Endothelial cell of umbilical vein (primary cell): ENCODE measurements around the gene SNAPC4. TPM values are rescaled to one million over a fixed set of nuclear protein-coding genes. Genes with fewer than 3 reads are reported as not detected.

ENCODE experiments used
- BruUV-seq: library from RNA; stranded (reverse); fragments of 400-500 nt; replicated peaks from 2 replicates; lab custom pipeline; 2021; lab: Mats Ljungman, UMichigan
- CTCF ChIA-PET: fragments of 300-600, 350-600 bp; sonication (Branson Sonifier 250); formaldehyde crosslinking; loops from one replicate; lab custom pipeline; 2021; ENCODE audit warnings: antibody characterized with exemption, inconsistent platforms; lab: Charles Lee
- POLR2A ChIA-PET: fragments of 300-600, 350-600 bp; sonication (Branson Sonifier 250); formaldehyde crosslinking; loops from one replicate; lab custom pipeline; 2021; ENCODE audit warnings: antibody characterized with exemption, inconsistent platforms; lab: Charles Lee
- DNase-seq: peaks from one replicate; pipeline ENCODE4 v3.0.0-alpha.2; 2011; ENCODE audit warnings: low read depth, low spot score
- FAIRE-seq: peaks from 2 replicates; lab custom pipeline; 2011; peaks lifted over from hg19 to GRCh38; lab: Jason Lieb, UNC
- H2AFZ ChIP-seq: 2 replicates; pipeline ENCODE4 v1.6.0; 2012; ENCODE audit warnings: low read depth, low read length, control low read depth, inconsistent platforms
- H3K27ac ChIP-seq: 2 replicates; pipeline ENCODE4 v1.5.1; 2011; ENCODE audit warnings: low read depth, mild to moderate bottlenecking, control low read depth, low read length, moderate library complexity; ENCODE audit not compliant: insufficient read depth
- H3K27me3 ChIP-seq, 2 experiments: 2 replicates each; pipeline versions ENCODE4 v1.6.0 to v1.6.1; 2011; ENCODE audit warnings: low read length in 2 of 2, mixed read lengths in 1 of 2; ENCODE audit not compliant: control insufficient read depth in 2 of 2, insufficient read depth in 2 of 2
- H3K36me3 ChIP-seq, 2 experiments: 2 replicates in 1 of 2; 3 replicates in 1 of 2; pipeline ENCODE4 v1.5.1; 2011; ENCODE audit warnings: low read length in 2 of 2, mild to moderate bottlenecking in 1 of 2, moderate library complexity in 1 of 2; ENCODE audit not compliant: control insufficient read depth in 2 of 2, insufficient read depth in 2 of 2; ENCODE audit errors: extremely low read depth in 1 of 2
- H3K4me1 ChIP-seq: 3 replicates; pipeline ENCODE4 v1.5.1; 2011; ENCODE audit warnings: mild to moderate bottlenecking, low read length; ENCODE audit not compliant: control insufficient read depth, insufficient read depth; ENCODE audit errors: extremely low read depth
- H3K4me2 ChIP-seq: 2 replicates; pipeline ENCODE4 v1.6.1; 2011; ENCODE audit warnings: low read length, control low read depth, mixed read lengths; ENCODE audit not compliant: insufficient read depth
- H3K4me3 ChIP-seq, 3 experiments: fragments of 200-600 bp in 1 of 3; sonication (generic), shearing (Covaris generic) in 1 of 3; replicated peaks in 1 of 3; 2 replicates each; pipeline ENCODE4 v1.5.1; 2011 to 2016; ENCODE audit warnings: control low read depth in 3 of 3, low read length in 3 of 3, mild to moderate bottlenecking in 2 of 3, inconsistent platforms in 1 of 3, low read depth in 1 of 3, moderate library complexity in 1 of 3; ENCODE audit not compliant: insufficient read depth in 1 of 3
- H3K79me2 ChIP-seq: 2 replicates; pipeline ENCODE4 v1.6.0; 2012; ENCODE audit warnings: low read length, inconsistent platforms; ENCODE audit not compliant: control insufficient read depth, insufficient read depth
- H3K9ac ChIP-seq: replicated peaks from 2 replicates; pipeline ENCODE3; 2011; ENCODE audit warnings: low read length, control low read depth; ENCODE audit not compliant: insufficient read depth; ENCODE audit errors: extremely low read depth
- H3K9me1 ChIP-seq: replicated peaks from 3 replicates; pipeline ENCODE4 v1.6.0; 2011; ENCODE audit warnings: mild to moderate bottlenecking, low read length; ENCODE audit not compliant: control insufficient read depth, insufficient read depth; ENCODE audit errors: extremely low read depth
- H3K9me3 ChIP-seq: replicated peaks from 2 replicates; pipeline ENCODE4 v1.5.1; 2012; ENCODE audit warnings: low read length, inconsistent platforms; ENCODE audit not compliant: control insufficient read depth, insufficient read depth
- H4K20me1 ChIP-seq: replicated peaks from 2 replicates; pipeline ENCODE3; 2011; ENCODE audit warnings: mild to moderate bottlenecking, low read length; ENCODE audit not compliant: control insufficient read depth, insufficient read depth; ENCODE audit errors: extremely low read depth
- CTCF ChIP-seq, 2 donors: IDR thresholded peaks; 1 replicate in 1 of 2; 2 replicates in 1 of 2; pipeline ENCODE4 v1.5.1; 2011; ENCODE audit warnings: low read length in 2 of 2, mild to moderate bottlenecking in 2 of 2, moderate library complexity in 2 of 2, control low read depth in 1 of 2, inconsistent platforms in 1 of 2, low read depth in 1 of 2; ENCODE audit not compliant: insufficient read depth in 1 of 2; ENCODE audit errors: extremely low read depth in 1 of 2
- EZH2 ChIP-seq: IDR thresholded peaks from 2 replicates; pipeline ENCODE4 v1.6.1; 2012; ENCODE audit warnings: borderline replicate concordance, low read depth, mild to moderate bottlenecking, moderate library complexity, low read length, inconsistent platforms; ENCODE audit not compliant: severe bottlenecking
- FOS ChIP-seq: IDR thresholded peaks from 2 replicates; pipeline ENCODE4 v1.6.1; 2011; ENCODE audit warnings: mild to moderate bottlenecking, low read length, moderate library complexity, borderline replicate concordance; ENCODE audit not compliant: insufficient read depth
- GATA2 ChIP-seq: IDR thresholded peaks from 2 replicates; pipeline ENCODE4 v1.7.0; 2011; ENCODE audit warnings: low read depth, mild to moderate bottlenecking, moderate library complexity, mixed read lengths, low read length; ENCODE audit not compliant: insufficient read length, insufficient read depth
- JUN ChIP-seq: IDR thresholded peaks from 2 replicates; pipeline ENCODE4 v1.6.1; 2011; ENCODE audit warnings: borderline replicate concordance, low read depth; ENCODE audit not compliant: insufficient read length, insufficient read depth
- MAX ChIP-seq: IDR thresholded peaks from 2 replicates; pipeline ENCODE4 v1.6.1; 2011; ENCODE audit not compliant: insufficient read depth, insufficient read length
- MYC ChIP-seq: IDR thresholded peaks from one replicate; pipeline ENCODE4 v1.6.1; 2011; ENCODE audit warnings: mild to moderate bottlenecking, low read depth, low read length
- POLR2A ChIP-seq: IDR thresholded peaks from 2 replicates; pipeline ENCODE4 v1.6.1; 2012; ENCODE audit warnings: low read depth, mild to moderate bottlenecking, control low read depth, low read length
- POLR2AphosphoS5 ChIP-seq: IDR thresholded peaks from 2 replicates; pipeline ENCODE4 v1.6.1; 2012; ENCODE audit warnings: low read depth, mild to moderate bottlenecking, control low read depth, low read length, moderate library complexity; ENCODE audit not compliant: insufficient read depth
- dilution Hi-C: fragments of 300-500 bp; cut with MboI; formaldehyde crosslinking; loops from one replicate; pipeline ENCODE4 v1.15.0; 2019; ENCODE audit warnings: low sequenced_read_pairs; ENCODE audit not compliant: extremely low pct_ligation_motif_present
- intact Hi-C: fragments of 100-400 bp; cut with micrococcal nuclease; formaldehyde crosslinking; loops from one replicate; pipeline ENCODE4 v1.10.0; 2022
- polyA plus RNA-seq, 4 experiments: library from polyadenylated mRNA; depleted of rRNA in 3 of 4; stranded (reverse) in 3 of 4; unstranded in 1 of 4; fragments of >200 nt; gene quantifications; 2 replicates each; pipeline versions ENCODE4 v1.2.1 to v1.2.3, GENCODE V29; 2011 to 2012; ENCODE audit warnings: missing spikeins in 1 of 4
- total RNA-seq: library from RNA; stranded (reverse); gene quantifications from 2 replicates; pipeline ENCODE4 v1.2.3, GENCODE V29; 2021

The SNAPC4 gene
- total and polyA plus RNA-seq, 2 donors (not counting 3 experiments of a cell fraction or from before 2014, with no cell fraction given), result 6.7 to 17.5 TPM

- no peak for DNase-seq
- Histone ChIP-seq H3K36me3 (peaks cover 2 to 20% of the 10 kb centered on the region in 2 experiments), H3K9me1 (no peaks in the 10 kb centered on the region), H3K9ac (no peak overlapping the region), H3K4me1 (no peaks in the 10 kb centered on the region), H3K27me3 (no peaks in the 10 kb centered on the region), H3K27ac (no peak overlapping the region), H3K4me2 (no peak overlapping the region), H4K20me1 (no peaks in the 10 kb centered on the region), H3K79me2 (no peaks in the 10 kb centered on the region), H3K4me3 (no peak overlapping the region), H3K9me3 (no peaks in the 10 kb centered on the region), H2AFZ (no peak overlapping the region)
- no peak for TF ChIP-seq MAX
- no peak for TF ChIP-seq JUN
- TF ChIP-seq MYC, result no peak
- TF ChIP-seq EZH2, result no peak
- TF ChIP-seq POLR2A, result no peak
- TF ChIP-seq FOS, result no peak
- TF ChIP-seq GATA2, result no peak
- no peak for TF ChIP-seq CTCF (IDR thresholded peaks at IDR 0.05; ENCODE audit: extremely low read depth in 1 of 2, insufficient read depth in 1 of 2, low read depth in 1 of 2, low read length in 2 of 2)
- no peak for TF ChIP-seq POLR2AphosphoS5
- intact Hi-C loops (no loop called here), dilution Hi-C loops (no loop called here)
- BruUV-seq, result no TSS peak
- ChIA-PET POLR2A (no interaction called here), CTCF (interaction anchor here (0.8 to 0.9 kb wide), 2 partner anchors 13 to 63 kb away, joined by 3 read pairs; no protein-coding TSS in a partner anchor)
- FAIRE-seq, result no peak
Measured at GRCh38 chr9:136429075-136429628, 29.2 kb upstream of the SNAPC4 start.
